ENCODE measurements around the gene CAMK2B.
A peak's percentile ranks its signal among the peaks of the same experiment; 100 is the strongest.

Gene CAMK2B

DNA sequence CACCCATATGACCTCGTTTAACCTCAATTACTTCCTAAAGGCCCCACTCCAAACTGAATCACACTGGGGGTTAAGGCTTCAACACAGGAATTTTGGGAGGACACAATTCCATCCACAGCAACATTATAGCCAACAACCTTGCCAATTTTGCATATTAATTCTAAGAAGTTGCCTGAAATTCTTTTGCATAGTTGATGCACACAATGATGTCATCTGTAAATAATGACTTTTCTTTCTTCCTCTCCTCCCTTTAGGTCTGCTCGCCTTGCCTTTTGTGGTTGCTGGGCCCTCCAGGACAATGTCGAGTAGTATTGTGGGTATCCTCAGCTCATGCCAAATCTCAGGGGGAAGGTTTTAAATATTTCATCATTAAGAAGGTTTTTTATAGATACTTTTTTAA, 16.0 kb upstream of the CAMK2B start:
- intact Hi-C loops (cut with micrococcal nuclease), result no loop called here
- H3K27me3 Mint-ChIP-seq, result peaks cover 24% of the 10 kb centered on the region

DNA sequence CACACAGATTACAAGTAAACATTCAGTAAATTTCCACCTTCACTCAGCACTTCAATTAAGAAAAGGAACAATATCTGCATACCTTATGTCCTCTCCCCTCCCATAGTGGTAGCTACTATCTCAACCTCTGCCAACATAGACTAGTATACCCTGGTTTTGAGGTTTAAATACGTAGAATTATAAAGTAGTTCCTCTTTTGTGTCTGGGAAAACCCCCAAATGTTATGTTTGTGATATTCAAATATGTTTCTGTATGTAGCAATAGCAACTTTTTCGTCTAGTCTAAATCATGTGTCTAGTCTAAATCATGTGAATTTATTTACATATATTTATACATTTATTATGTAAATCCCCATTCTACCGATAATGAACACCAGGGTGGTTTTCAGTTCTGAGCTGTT, 13.2 kb upstream of the CAMK2B start:
- peaks cover 13% of the 10 kb centered on the region for H3K27me3 Mint-ChIP-seq
- H3K27ac Mint-ChIP-seq, result no peak overlapping the region
- no peak overlapping the region for H3K4me3 Mint-ChIP-seq
- no peaks in the 10 kb centered on the region for H3K36me3 Mint-ChIP-seq (ENCODE audit: low read depth)
- no peaks in the 10 kb centered on the region for H3K4me1 Mint-ChIP-seq (ENCODE audit: low read depth)
- peaks cover 7% of the 10 kb centered on the region for H3K9me3 Mint-ChIP-seq
- intact Hi-C loops (cut with micrococcal nuclease), result no loop called here

More for the DNA sequence above, 16.0 kb upstream of the CAMK2B start:
- H3K36me3 Mint-ChIP-seq (ENCODE audit: low read depth), result no peaks in the 10 kb centered on the region
- no peak overlapping the region for H3K4me3 Mint-ChIP-seq
- no peak overlapping the region for H3K27ac Mint-ChIP-seq
- peaks cover 7% of the 10 kb centered on the region for H3K9me3 Mint-ChIP-seq
- H3K4me1 Mint-ChIP-seq (ENCODE audit: low read depth), result no peaks in the 10 kb centered on the region

DNA sequence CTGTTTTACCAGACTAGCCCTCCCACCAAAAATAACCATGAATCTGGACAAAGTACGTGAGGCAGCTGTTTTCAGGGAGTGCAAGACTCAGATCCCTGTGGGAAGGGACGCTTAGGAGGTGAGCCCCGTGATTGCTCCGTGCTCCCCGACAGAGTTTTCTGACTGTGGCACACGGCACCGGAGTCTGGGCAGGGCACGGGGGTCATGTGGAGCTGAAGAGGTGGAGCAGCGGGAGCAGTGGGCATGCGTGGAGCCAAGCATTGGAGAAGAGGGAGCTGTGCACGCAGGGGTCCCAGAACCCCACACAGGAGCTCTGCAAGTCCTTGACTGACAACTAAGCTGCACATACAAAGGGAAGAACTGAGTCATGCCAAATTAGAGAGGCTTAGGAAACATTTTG, 11.1 kb upstream of the CAMK2B start:
- no peak overlapping the region for H3K4me3 Mint-ChIP-seq
- no peak overlapping the region for H3K27ac Mint-ChIP-seq
- no peaks in the 10 kb centered on the region for H3K36me3 Mint-ChIP-seq (ENCODE audit: low read depth)
- peaks cover 14% of the 10 kb centered on the region for H3K27me3 Mint-ChIP-seq
- H3K4me1 Mint-ChIP-seq (ENCODE audit: low read depth), result no peaks in the 10 kb centered on the region
- intact Hi-C loops (cut with micrococcal nuclease), result no loop called here
- H3K9me3 Mint-ChIP-seq, result peaks cover 7% of the 10 kb centered on the region

DNA sequence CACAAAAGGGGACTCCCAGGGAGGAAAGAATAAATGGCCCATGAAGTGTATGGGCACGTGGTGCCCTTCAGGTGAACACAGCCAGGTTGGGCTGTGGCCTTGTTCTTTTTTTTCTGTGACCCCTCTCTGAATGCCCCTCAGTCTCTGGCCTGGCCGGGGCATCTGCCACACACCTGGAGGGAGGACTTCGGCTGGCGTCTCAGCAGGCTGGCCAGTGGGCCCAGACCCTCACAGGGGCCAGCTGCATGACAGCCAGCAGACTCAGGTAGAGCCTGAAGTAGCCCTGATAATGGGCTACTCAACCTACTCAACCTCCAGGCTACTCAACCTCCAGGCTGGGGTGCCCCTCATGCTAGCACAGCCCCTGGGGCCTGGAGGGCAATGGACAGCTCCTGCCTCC, 9.8 kb upstream of the CAMK2B start:
- H3K27me3 Mint-ChIP-seq, result peaks cover 13% of the 10 kb centered on the region
- H3K9me3 Mint-ChIP-seq, result peaks cover 7% of the 10 kb centered on the region
- H3K4me3 Mint-ChIP-seq, result no peak overlapping the region
- no peaks in the 10 kb centered on the region for H3K4me1 Mint-ChIP-seq (ENCODE audit: low read depth)
- intact Hi-C loops (cut with micrococcal nuclease), result no loop called here
- H3K27ac Mint-ChIP-seq, result no peak overlapping the region
- H3K36me3 Mint-ChIP-seq (ENCODE audit: low read depth), result no peaks in the 10 kb centered on the region

DNA sequence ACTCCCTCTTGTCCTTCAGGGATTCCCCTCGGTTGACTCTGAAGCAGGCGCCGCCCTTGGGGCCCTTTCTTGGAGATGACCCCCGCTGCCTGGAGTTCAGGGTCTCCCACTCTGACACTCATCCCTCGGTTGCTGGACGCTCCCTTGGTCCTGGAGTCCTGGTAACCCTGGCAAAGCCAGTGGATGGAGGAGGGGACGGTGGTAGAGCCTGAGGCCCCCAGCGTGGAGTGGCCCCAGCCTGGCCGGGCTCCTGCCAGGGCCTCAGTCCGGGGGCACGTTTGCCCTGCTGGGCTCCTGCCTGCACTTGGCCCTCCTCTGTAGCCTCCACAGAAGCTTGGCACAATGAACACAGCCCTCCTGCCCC, 9.3 kb upstream of the CAMK2B start:
- peaks cover 7% of the 10 kb centered on the region for H3K9me3 Mint-ChIP-seq
- H3K27ac Mint-ChIP-seq, result no peak overlapping the region
- intact Hi-C loops (cut with micrococcal nuclease), result no loop called here
- H3K4me3 Mint-ChIP-seq, result no peak overlapping the region
- H3K27me3 Mint-ChIP-seq, result peaks cover 13% of the 10 kb centered on the region
- no peaks in the 10 kb centered on the region for H3K4me1 Mint-ChIP-seq (ENCODE audit: low read depth)
- H3K36me3 Mint-ChIP-seq (ENCODE audit: low read depth), result no peaks in the 10 kb centered on the region

DNA sequence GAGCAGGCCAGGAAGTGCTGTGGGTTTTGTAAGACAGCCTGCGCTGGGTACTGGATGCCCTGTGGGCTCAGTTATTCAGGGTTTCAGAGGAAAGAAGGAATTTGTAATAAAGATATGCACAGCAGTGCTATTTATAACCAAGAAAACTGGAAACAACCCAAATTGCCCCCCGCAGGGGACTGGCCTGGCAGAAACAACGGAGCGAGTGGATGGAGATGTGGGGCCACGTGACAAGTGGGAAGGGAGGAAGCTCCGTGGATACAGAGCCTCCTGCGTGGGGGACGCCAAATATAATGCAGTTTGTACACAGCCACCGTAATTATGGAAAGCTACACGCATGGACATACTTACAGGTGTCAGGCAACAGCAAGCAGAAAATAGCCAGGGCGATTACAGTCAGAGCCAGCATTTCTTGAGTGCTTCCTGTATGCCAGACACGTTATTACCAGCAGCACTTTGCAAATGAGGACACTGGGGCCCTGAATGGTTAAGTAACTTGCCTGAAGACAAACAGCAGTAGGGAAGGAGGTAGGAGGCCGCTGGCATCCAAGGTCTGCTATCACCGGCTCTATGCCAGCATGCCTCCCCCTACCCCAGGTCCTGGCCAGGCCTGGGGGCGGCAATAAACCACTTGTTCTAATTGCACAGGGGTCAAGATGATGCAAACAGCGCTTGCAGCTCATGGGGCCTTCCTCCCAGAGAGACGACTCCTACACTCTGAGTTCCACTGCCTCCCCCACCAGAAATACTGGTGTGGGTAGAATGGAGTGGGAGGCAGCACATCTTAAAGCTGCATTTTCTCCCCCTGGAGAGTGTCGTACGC, 8.7 kb upstream of the CAMK2B start:
- Mint-ChIP-seq H3K4me1 (ENCODE audit: low read depth) (no peaks in the 10 kb centered on the region), H3K36me3 (ENCODE audit: low read depth) (no peaks in the 10 kb centered on the region), H3K27me3 (peaks cover 13% of the 10 kb centered on the region), H3K4me3 (no peak overlapping the region), H3K27ac (no peak overlapping the region), H3K9me3 (peaks cover 7% of the 10 kb centered on the region)
- intact Hi-C loops (cut with micrococcal nuclease), result no loop called here

DNA sequence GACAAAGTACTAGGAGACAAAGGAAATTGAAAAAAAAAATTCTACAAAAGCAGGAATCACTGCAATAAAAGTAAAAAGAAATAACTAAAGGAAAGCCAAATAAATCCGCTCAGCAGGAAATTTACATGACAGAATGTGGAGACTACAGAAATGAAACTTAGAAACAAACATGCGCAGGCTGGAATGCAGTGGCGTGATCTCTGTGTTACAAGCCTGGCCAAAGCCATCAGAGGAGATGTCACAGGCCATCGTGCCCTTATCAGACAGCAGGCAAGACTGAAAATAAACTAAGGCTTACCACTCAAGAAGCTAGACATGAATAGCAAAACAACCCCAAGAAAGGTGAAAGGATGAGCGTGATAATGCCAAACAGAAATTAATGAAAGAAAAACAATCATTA, 6.3 kb upstream of the CAMK2B start:
- Mint-ChIP-seq H3K9me3 (no peaks in the 10 kb centered on the region), H3K27ac (no peak overlapping the region), H3K4me3 (no peak overlapping the region), H3K27me3 (peaks cover 18% of the 10 kb centered on the region), H3K4me1 (ENCODE audit: low read depth) (no peaks in the 10 kb centered on the region), H3K36me3 (ENCODE audit: low read depth) (no peaks in the 10 kb centered on the region)
- intact Hi-C loops (cut with micrococcal nuclease), result no loop called here

DNA sequence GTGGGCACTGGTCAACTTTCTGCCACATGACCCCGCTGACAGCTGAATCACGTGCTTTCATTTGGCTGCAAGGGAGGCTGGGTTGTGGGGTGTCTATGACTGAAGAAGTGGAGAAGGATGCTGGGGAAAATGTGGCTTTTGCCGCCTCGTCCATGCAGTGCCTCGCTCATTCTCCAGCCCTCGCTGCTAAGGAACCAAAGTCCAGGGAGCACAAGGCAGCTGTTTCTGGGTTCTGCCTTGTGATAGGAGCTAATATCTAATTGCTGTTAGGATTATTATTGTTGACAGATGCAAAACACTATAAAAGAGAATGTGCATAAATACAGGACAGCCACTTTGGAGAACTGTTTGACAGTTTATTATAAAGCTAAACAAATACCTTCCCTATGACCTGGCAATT, 4.9 kb upstream of the CAMK2B start:
- Mint-ChIP-seq H3K27me3 (peaks cover 26% of the 10 kb centered on the region), H3K27ac (no peak overlapping the region), H3K4me3 (no peak overlapping the region), H3K36me3 (ENCODE audit: low read depth) (no peaks in the 10 kb centered on the region), H3K9me3 (no peaks in the 10 kb centered on the region), H3K4me1 (ENCODE audit: low read depth) (peaks cover 6% of the 10 kb centered on the region)
- intact Hi-C loops (cut with micrococcal nuclease), result no loop called here

DNA sequence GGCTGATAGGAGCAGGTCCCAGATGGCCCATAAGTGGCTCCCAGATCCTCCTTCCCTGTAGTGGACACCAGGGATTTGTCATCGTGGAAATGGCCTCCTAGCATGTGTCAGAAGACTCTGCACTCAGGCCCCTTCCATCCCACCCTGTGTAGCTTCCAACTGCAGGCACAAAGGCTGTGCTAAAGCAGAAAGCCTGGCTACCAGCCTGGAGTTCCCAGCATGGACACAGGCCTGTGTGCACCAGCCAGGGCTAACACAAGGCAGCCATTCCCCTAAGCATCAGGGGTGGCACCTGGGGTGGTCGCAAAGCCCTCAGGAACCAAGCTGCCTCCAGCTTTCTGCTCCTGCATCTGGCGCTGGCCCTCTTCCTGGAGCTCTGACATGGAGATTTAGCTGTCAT, 4.5 kb upstream of the CAMK2B start:
- Mint-ChIP-seq H3K4me1 (ENCODE audit: low read depth) (peaks cover 6% of the 10 kb centered on the region), H3K36me3 (ENCODE audit: low read depth) (no peaks in the 10 kb centered on the region), H3K27me3 (peaks cover 26% of the 10 kb centered on the region), H3K27ac (no peak overlapping the region), H3K9me3 (no peaks in the 10 kb centered on the region), H3K4me3 (no peak overlapping the region)
- intact Hi-C loops (cut with micrococcal nuclease), result no loop called here

DNA sequence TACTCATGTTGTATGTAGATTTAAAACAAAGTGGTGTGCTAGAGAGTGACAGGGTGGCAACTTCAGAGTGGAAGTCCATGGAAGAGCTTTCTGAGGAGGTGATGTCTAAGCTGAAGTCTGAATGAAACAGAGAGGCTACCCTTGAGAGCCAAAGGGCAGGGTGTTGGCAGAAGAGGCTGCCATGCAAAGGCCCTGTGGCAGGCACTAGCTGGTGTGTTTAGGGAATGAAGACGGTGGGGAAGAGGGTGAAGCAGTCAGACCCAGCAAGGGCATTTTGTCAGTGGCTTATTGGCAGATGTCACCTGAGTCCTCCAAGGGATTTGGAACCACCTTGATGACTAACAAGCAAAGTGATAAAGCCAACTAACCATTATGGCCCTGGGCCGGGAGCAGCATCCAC, 3.7 kb upstream of the CAMK2B start:
- Mint-ChIP-seq H3K36me3 (ENCODE audit: low read depth) (no peaks in the 10 kb centered on the region), H3K27ac (no peak overlapping the region), H3K9me3 (no peaks in the 10 kb centered on the region), H3K4me3 (no peak overlapping the region), H3K27me3 (peaks cover 32% of the 10 kb centered on the region), H3K4me1 (ENCODE audit: low read depth) (peaks cover 6% of the 10 kb centered on the region)
- intact Hi-C loops (cut with micrococcal nuclease), result no loop called here

DNA sequence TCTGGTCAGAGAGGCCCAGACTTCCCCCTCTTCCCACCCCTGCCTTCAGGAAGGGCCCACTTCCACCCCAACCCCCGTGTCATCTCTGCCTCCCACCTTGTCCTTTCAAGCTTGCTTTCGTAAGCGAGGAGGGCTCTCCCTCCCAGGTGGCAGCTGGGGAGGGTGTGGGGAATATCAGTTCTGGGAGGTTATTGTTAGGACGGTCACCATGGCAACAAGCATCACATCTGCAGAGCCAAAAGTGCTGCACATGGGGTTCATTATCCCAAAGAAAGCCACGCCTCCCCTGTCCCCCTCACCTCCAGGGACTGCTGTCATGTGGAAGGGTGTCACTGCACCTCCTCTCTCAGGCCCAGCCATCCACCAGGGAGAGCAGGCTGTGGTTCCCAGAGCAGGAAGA, 2.6 kb upstream of the CAMK2B start:
- Mint-ChIP-seq H3K27ac (no peak overlapping the region), H3K27me3 (peaks cover 43% of the 10 kb centered on the region), H3K4me3 (no peak overlapping the region), H3K36me3 (ENCODE audit: low read depth) (no peaks in the 10 kb centered on the region), H3K9me3 (no peaks in the 10 kb centered on the region), H3K4me1 (ENCODE audit: low read depth) (peaks cover 6% of the 10 kb centered on the region)
- intact Hi-C loops (cut with micrococcal nuclease), result no loop called here

DNA sequence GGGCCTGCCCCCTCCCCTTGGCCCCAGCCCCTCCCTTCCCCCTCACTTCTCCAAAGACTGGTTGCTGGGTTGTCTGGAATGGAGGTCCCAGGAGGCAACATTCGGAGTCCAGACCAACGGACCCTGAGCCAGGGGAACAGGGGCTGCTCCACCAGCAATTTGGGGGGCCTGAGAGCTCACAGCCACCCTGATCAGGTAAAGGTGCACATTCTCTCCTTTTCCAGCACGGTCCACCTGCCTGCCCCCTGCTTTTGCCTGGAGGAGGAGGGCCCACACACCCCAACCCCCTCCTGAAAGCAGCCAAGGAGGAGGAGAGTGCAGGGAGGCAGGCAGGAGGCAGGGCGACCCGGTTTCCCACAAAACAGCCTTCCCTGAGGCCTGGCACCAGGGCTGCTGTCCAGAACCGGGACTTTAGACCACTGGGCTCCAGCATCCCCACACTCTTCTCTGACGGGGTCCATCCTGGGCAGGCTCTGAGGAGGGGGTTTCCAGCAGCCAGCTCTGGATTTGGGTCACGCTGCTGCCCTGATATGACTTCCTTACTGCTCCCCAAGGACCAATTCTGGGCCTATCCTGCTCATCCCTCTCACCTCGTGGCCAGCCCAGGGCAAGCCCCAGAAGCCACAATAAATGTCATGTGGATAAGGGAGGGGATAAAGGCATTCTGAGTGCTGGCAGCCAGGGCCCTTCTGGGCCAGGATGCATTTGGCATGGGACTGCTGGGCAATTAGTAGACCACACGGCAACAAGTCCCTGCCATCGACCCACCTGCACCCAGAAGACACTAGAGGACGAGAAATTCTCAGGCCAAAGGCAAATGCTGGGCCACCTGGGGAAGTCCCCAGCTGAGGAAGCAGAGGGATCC, 1.1 kb upstream of the CAMK2B start:
- Mint-ChIP-seq H3K4me1 (ENCODE audit: low read depth) (peaks cover 6% of the 10 kb centered on the region), H3K27ac (no peak overlapping the region), H3K4me3 (no peak overlapping the region), H3K36me3 (ENCODE audit: low read depth) (no peaks in the 10 kb centered on the region), H3K9me3 (no peaks in the 10 kb centered on the region), H3K27me3 (peaks cover 48% of the 10 kb centered on the region)
- intact Hi-C loops (cut with micrococcal nuclease), result no loop called here

DNA sequence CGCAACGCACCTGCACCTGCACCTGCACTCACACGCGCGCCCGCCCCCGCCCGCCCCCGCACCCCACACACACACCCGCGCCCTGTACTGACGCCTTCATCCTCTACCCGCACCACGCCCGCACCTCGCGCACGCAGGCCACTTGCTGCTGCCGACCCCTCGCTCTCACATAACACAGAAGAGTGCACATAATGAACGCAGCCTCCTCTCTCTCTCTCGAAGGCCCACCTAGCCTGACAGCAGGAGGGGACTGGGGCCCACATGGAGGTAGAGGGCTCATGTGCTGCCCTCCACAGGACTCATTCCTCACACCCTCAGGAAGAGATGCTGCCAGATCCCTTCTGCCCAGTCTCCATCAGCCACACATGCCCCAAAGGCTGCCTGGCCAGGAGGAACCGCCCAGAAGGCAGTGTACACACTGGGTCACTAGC, 432 bp upstream of the CAMK2B start:
- peaks cover 6% of the 10 kb centered on the region for H3K4me1 Mint-ChIP-seq (ENCODE audit: low read depth)
- intact Hi-C loops (cut with micrococcal nuclease), result no loop called here
- peaks cover 49% of the 10 kb centered on the region for H3K27me3 Mint-ChIP-seq
- no peak overlapping the region for H3K27ac Mint-ChIP-seq
- H3K9me3 Mint-ChIP-seq, result no peaks in the 10 kb centered on the region
- H3K4me3 Mint-ChIP-seq, result peak overlapping the region; percentile 25
- H3K36me3 Mint-ChIP-seq (ENCODE audit: low read depth), result no peaks in the 10 kb centered on the region

DNA sequence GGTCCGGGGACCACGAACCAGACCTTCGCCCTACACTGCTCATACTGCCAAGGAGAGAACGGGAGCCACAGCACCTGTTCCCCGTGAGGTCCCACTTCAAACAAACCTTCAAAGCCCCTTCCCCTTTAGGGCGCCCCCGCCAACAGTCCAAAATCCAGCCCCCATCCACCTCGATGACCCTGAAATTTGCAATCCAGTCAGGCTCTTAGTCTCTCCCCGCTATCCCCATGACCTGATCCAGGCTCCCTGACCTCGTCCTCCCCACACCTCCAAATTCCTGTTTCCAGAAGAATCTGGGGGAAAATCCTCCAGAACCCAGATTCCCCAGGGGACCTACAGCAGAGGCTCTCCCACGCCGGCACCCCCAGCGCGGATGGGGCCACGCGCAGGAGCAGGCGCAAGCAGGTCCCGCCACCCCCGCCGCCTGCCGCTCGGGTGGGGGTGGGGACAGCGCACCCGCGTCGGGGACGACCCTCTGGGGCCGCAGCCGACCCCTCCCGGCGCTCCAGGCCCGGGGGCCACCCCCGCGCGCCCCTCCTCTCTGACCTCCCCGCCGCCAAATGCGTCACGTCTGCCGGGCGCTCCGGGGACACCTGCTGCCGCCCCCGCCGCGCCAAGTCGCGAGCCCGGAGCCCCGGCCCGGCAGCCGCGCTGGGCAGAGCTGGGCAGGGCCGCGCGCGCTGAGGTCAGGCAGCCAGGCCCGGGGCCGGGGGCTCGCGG, 753 bp downstream of the CAMK2B start:
- Mint-ChIP-seq H3K4me1 (ENCODE audit: low read depth) (peaks cover 6% of the 10 kb centered on the region), H3K4me3 (no peak overlapping the region), H3K27ac (no peak overlapping the region), H3K27me3 (peaks cover 50% of the 10 kb centered on the region), H3K9me3 (no peaks in the 10 kb centered on the region), H3K36me3 (ENCODE audit: low read depth) (no peaks in the 10 kb centered on the region)
- intact Hi-C loops (cut with micrococcal nuclease), result no loop called here

Data from dendritic cell treated with granulocyte-macrophage colony-stimulating factor and Interleukin-4, amounts not matched to agents 40 ng/mL and 50 ng/mL, for 4 days (primary cell).